ENCODE results near the gene CYP21A2.
"Not testable (repeated sequence)": the region's sequence is repeated elsewhere in the genome, so short reads cannot be mapped to it uniquely, and the experiment has no call there.

The CYP21A2 gene

GRCh38 chr6:32037598-32038524 lies at the start of gene CYP21A2:
Gene CYP21A2, plus strand, starts transcription at chr6:32038415. Its CDS starts 8 bp downstream, at chr6:32038423.
- not testable (repeated sequence) for H3K27ac Mint-ChIP-seq; H3K9me3 Mint-ChIP-seq; H3K27me3 Mint-ChIP-seq (ENCODE audit: low read depth); H3K4me1 Mint-ChIP-seq; H3K36me3 Mint-ChIP-seq (ENCODE audit: low read depth); H3K4me3 Mint-ChIP-seq

DNA sequence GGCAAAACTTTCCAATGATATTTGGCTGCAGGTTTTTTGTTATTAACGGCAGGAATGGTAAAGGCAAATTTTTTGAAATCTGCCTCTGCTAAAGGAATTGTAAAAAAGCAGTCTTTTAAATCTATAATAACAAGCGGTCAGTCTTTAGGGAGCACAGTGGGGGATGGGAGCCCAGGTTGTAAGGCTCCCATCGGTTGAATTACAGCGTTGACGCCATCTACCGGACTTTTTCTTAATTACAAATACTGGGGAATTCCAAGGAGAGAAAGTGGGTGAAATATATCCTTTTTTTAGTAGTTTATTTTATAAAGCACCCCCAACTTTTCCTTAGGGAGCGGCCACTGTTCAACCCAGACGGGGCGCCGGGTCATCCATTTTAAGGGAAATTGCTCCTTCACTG lies 48.9 kb upstream of the CYP21A2 start:
- not testable (repeated sequence) for H3K27me3 Mint-ChIP-seq (ENCODE audit: low read depth); H3K9me3 Mint-ChIP-seq; H3K4me1 Mint-ChIP-seq; H3K27ac Mint-ChIP-seq; H3K4me3 Mint-ChIP-seq; H3K36me3 Mint-ChIP-seq (ENCODE audit: low read depth)

DNA sequence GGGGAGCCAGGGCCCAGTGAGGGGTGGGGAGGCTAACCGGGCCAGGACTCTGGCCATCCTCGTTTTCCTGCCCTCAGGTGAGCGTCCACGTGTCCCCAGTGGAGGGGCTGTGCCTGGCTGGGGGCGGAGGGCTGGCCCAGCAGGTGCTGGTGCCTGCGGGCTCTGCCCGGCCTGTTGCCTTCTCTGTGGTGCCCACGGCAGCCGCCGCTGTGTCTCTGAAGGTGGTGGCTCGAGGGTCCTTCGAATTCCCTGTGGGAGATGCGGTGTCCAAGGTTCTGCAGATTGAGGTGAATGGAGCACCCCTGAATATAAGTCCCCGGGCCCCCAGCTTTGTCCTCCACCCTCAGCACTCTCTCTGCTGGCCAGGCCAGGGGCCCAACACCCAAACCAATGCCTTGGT lies 43.8 kb upstream of the CYP21A2 start:
- not testable (repeated sequence) for H3K4me1 Mint-ChIP-seq; H3K36me3 Mint-ChIP-seq (ENCODE audit: low read depth); H3K9me3 Mint-ChIP-seq; H3K27me3 Mint-ChIP-seq (ENCODE audit: low read depth); H3K4me3 Mint-ChIP-seq; H3K27ac Mint-ChIP-seq

GRCh38 chr6:31996385-31996784 lies 41.8 kb upstream of the CYP21A2 start:
- not testable (repeated sequence) for H3K27me3 Mint-ChIP-seq (ENCODE audit: low read depth); H3K4me1 Mint-ChIP-seq; H3K9me3 Mint-ChIP-seq; H3K4me3 Mint-ChIP-seq; H3K27ac Mint-ChIP-seq; H3K36me3 Mint-ChIP-seq (ENCODE audit: low read depth)

DNA sequence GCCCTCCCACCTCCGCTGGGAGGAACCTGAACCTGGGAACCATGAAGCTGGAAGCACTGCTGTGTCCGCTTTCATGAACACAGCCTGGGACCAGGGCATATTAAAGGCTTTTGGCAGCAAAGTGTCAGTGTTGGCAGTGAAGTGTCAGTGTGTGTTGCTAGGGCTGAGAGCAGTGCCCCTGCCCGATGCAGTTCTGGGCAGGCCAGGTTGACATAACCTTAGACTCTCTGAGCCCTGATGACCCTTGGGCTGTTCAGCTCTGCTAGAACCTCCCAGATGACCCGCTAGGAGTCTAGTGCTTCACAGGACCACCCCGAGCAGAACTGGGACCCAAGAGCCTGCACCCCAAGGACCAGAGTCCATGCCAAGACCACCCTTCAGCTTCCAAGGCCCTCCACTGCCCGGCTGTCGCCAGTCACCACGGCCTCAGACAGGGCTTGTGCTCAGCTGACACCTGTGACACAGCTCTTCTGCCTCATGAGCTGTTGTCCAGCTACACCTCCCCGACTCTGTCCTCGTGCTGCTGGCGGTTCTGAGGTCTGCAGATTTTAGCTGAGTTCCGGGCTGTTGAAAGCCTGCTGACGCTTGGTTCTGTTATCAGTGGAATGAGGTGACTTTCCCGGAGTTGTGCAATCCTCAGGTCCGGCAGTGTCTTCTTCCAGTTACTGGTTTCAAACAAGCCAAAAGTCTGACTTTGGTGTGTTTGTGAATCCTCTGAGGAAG lies 35.5 kb upstream of the CYP21A2 start:
- not testable (repeated sequence) for H3K9me3 Mint-ChIP-seq; H3K4me1 Mint-ChIP-seq; H3K36me3 Mint-ChIP-seq (ENCODE audit: low read depth); H3K27ac Mint-ChIP-seq; H3K4me3 Mint-ChIP-seq; H3K27me3 Mint-ChIP-seq (ENCODE audit: low read depth)

DNA sequence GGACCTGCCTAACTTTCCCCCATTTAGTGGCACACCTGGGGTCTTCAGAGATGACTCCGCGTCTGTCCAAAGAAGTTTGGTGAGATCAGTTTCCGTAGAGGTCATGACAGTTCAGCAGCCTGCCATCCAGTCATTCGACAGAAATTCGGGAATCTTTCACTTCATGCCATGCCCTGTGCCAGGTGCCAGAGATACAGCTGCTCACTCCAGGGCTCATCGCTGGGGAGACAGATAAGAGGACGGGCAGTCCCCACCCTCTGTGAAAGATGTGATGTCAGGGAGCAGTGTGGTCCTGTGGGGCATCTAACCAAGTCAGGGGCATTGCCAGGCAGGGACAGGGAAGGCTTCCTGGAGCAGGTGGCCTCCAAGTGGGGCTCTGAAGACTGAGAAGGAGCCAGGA lies 34.9 kb upstream of the CYP21A2 start:
- H3K36me3 Mint-ChIP-seq (ENCODE audit: low read depth); H3K4me1 Mint-ChIP-seq; H3K9me3 Mint-ChIP-seq; H3K4me3 Mint-ChIP-seq; H3K27me3 Mint-ChIP-seq (ENCODE audit: low read depth); H3K27ac Mint-ChIP-seq: not testable (repeated sequence)

DNA sequence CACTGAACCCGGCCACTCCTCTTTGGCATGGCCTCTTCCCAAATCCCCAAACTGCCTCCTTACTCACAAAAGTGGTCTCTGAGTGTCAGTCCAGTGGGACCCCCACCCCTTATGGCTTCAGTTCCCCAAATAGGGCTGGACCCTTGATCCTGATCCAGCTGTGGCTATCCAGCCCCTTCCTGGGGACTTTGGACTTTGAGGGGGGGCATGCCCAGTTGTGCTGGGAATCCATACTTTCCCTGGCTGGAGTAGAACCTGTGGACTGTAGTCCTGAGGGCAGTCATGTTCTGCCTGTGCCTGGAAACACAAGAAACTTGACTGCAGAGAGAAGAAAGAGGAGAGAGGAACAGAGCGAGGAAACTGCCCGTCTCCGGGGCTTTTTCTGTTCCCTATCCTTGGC lies 33.8 kb upstream of the CYP21A2 start:
- not testable (repeated sequence) for H3K36me3 Mint-ChIP-seq (ENCODE audit: low read depth); H3K4me3 Mint-ChIP-seq; H3K9me3 Mint-ChIP-seq; H3K27me3 Mint-ChIP-seq (ENCODE audit: low read depth); H3K27ac Mint-ChIP-seq; H3K4me1 Mint-ChIP-seq

DNA sequence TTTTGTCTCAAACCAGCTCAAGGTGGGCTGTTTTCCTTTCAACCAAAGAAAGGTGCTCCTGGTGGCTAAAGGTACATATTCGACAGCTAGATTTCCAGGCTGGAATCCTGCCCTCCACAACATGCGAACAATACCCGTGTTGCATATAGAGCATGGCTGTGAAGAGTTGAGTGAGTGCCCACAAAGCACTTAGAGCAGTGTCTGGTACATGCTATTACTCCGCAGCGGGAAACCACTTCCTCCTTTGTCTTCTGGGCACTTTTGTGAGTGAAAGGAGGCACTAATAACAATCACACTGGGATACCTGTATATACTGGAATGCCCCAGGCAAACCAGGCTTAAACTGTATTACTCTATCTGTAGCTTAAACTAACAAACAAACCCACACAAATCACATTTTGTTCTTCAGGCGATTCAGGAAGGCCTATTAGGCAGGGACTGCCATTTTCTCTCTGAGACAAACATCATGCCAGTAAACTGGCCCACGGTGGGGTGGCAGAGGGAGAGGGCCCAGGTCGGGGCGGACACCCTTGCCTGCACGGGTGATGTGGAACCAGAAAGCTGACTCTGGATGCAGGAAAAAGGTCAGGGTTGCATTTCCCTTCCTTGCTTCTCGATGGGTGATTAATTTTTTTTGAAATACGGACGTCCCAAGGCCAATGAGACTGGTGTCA lies 33.2 kb upstream of the CYP21A2 start:
- not testable (repeated sequence) for H3K36me3 Mint-ChIP-seq (ENCODE audit: low read depth); H3K4me3 Mint-ChIP-seq; H3K27me3 Mint-ChIP-seq (ENCODE audit: low read depth); H3K9me3 Mint-ChIP-seq; H3K27ac Mint-ChIP-seq; H3K4me1 Mint-ChIP-seq

DNA sequence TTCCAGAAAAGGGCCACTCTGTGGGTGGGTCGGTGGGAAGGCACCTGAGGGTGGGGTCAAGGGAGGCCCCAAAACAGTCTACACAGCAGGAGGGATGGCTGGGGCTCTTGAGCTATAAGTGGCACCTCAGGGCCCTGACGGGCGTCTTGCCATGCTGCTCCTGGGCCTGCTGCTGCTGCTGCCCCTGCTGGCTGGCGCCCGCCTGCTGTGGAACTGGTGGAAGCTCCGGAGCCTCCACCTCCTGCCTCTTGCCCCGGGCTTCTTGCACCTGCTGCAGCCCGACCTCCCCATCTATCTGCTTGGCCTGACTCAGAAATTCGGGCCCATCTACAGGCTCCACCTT lies 32.7 kb upstream of the CYP21A2 start:
- H3K27me3 Mint-ChIP-seq (ENCODE audit: low read depth); H3K4me1 Mint-ChIP-seq; H3K27ac Mint-ChIP-seq; H3K36me3 Mint-ChIP-seq (ENCODE audit: low read depth); H3K4me3 Mint-ChIP-seq; H3K9me3 Mint-ChIP-seq: not testable (repeated sequence)

- H3K27ac Mint-ChIP-seq; H3K36me3 Mint-ChIP-seq (ENCODE audit: low read depth); H3K4me1 Mint-ChIP-seq; H3K27me3 Mint-ChIP-seq (ENCODE audit: low read depth); H3K9me3 Mint-ChIP-seq; H3K4me3 Mint-ChIP-seq: not testable (repeated sequence)
These were observed 32.2 kb upstream of the CYP21A2 start for GRCh38 chr6:32005991-32006529.

DNA sequence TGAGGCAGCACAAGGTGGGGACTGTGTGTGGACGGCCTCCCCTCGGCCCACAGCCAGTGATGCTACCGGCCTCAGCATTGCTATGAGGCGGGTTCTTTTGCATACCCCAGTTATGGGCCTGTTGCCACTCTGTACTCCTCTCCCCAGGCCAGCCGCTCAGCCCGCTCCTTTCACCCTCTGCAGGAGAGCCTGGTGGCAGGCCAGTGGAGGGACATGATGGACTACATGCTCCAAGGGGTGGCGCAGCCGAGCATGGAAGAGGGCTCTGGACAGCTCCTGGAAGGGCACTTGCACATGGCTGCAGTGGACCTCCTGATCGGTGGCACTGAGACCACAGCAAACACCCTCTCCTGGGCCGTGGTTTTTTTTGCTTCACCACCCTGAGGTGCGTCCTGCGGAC lies 31.1 kb upstream of the CYP21A2 start:
- not testable (repeated sequence) for H3K4me3 Mint-ChIP-seq; H3K9me3 Mint-ChIP-seq; H3K36me3 Mint-ChIP-seq (ENCODE audit: low read depth); H3K4me1 Mint-ChIP-seq; H3K27me3 Mint-ChIP-seq (ENCODE audit: low read depth); H3K27ac Mint-ChIP-seq

DNA sequence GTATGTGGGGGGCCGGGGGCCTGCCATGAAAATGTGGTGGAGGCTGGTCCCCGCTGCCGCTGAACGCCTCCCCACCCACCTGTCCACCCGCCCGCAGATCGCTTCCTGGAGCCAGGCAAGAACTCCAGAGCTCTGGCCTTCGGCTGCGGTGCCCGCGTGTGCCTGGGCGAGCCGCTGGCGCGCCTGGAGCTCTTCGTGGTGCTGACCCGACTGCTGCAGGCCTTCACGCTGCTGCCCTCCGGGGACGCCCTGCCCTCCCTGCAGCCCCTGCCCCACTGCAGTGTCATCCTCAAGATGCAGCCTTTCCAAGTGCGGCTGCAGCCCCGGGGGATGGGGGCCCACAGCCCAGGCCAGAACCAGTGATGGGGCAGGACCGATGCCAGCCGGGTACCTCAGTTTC lies 30.2 kb upstream of the CYP21A2 start:
- not testable (repeated sequence) for H3K4me1 Mint-ChIP-seq; H3K36me3 Mint-ChIP-seq (ENCODE audit: low read depth); H3K4me3 Mint-ChIP-seq; H3K9me3 Mint-ChIP-seq; H3K27ac Mint-ChIP-seq; H3K27me3 Mint-ChIP-seq (ENCODE audit: low read depth)

DNA sequence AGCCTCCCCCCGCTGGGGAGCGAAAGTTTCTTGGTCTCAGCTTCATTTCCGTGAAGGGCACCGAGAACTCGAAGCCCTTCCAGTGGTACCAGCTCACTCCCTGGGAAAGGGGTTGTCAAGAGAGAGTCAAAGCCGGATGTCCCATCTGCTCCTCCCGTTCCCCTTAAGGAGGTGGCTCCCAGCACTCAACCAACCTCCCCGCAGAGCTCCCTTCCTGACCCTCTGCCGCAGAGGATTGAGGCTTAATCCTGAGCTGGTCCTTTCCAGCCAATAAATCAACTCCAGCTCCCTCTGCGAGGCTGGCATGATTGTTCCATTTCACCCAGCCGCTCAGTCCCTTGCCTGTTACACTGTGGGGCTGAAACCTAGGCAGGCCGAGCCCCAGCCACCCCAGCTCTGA lies 29.6 kb upstream of the CYP21A2 start:
- not testable (repeated sequence) for H3K36me3 Mint-ChIP-seq (ENCODE audit: low read depth); H3K9me3 Mint-ChIP-seq; H3K27ac Mint-ChIP-seq; H3K4me3 Mint-ChIP-seq; H3K4me1 Mint-ChIP-seq; H3K27me3 Mint-ChIP-seq (ENCODE audit: low read depth)

DNA sequence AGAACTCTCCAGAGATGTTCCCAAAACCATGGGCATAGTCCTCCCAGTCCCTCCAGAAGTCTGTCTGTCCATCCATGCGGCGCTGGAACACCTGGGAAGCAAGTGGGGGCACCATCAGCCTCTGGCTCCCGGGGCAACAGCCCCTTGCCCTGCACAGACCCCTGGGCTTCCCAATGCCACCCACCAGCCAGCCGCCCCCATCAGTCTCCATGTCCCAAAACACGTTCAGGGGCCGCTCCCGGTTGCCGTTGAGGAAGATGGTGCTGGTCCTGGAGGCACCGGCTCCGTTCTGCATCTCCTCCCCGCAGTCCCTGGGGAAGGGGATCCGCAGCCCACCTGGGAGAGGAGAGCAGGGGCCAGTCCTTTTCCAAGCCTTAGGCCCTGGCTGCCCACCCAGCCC lies 28.7 kb upstream of the CYP21A2 start:
- not testable (repeated sequence) for H3K36me3 Mint-ChIP-seq (ENCODE audit: low read depth); H3K27me3 Mint-ChIP-seq (ENCODE audit: low read depth); H3K4me1 Mint-ChIP-seq; H3K27ac Mint-ChIP-seq; H3K4me3 Mint-ChIP-seq; H3K9me3 Mint-ChIP-seq

GRCh38 chr6:32010856-32011530 lies 27.2 kb upstream of the CYP21A2 start:
- not testable (repeated sequence) for H3K27ac Mint-ChIP-seq; H3K4me1 Mint-ChIP-seq; H3K9me3 Mint-ChIP-seq; H3K36me3 Mint-ChIP-seq (ENCODE audit: low read depth); H3K4me3 Mint-ChIP-seq; H3K27me3 Mint-ChIP-seq (ENCODE audit: low read depth)

All from nephron (organoid).